GM23338 (cell line): ENCODE results near the gene COL25A1. TPM values are rescaled to one million over a fixed set of nuclear protein-coding genes. Genes with fewer than 3 reads are reported as not detected.

Source experiments
- ATAC-seq: fragments of 200-7000 bp; cut with Tn5 transposase; 3 replicates; pipeline ENCODE4 v1.9.1; 2020
- DNase-seq: peaks from one replicate; pipeline ENCODE4 v3.0.0-alpha.2; 2015; ENCODE audit warnings: low spot score
- H2AFZ ChIP-seq: fragments of 200-600 bp; sonication (generic); 2 replicates; pipeline ENCODE4 v1.8.0; 2016; ENCODE audit warnings: antibody characterized with exemption, mild to moderate bottlenecking, moderate library complexity
- H3F3A ChIP-seq: fragments of 200-600 bp; sonication (generic); replicated peaks from 2 replicates; pipeline ENCODE4 v1.8.0; 2017; ENCODE audit warnings: antibody characterized with exemption, mixed run types, low read depth
- H3K27ac ChIP-seq: fragments of 200-600 bp; sonication (generic); 2 replicates; pipeline ENCODE4 v1.6.1; 2016; ENCODE audit warnings: low read depth
- H3K27me3 ChIP-seq: fragments of 200-600 bp; sonication (generic); 2 replicates; pipeline ENCODE4 v1.8.0; 2016; ENCODE audit warnings: mild to moderate bottlenecking, mixed run types, moderate library complexity; ENCODE audit not compliant: insufficient read depth
- H3K36me3 ChIP-seq: fragments of 200-600 bp; sonication (generic); 2 replicates; pipeline ENCODE4 v1.8.0; 2016; ENCODE audit warnings: mild to moderate bottlenecking; ENCODE audit not compliant: insufficient read depth
- H3K4me1 ChIP-seq: fragments of 200-600 bp; sonication (generic); 2 replicates; pipeline ENCODE4 v1.8.0; 2016; ENCODE audit warnings: mild to moderate bottlenecking, moderate library complexity; ENCODE audit not compliant: insufficient read depth
- H3K4me2 ChIP-seq: fragments of 200-600 bp; sonication (generic); 2 replicates; pipeline ENCODE4 v1.7.1; 2017; ENCODE audit warnings: mixed run types
- H3K4me3 ChIP-seq: fragments of 200-600 bp; sonication (generic); 2 replicates; pipeline ENCODE4 v1.6.1; 2016; ENCODE audit warnings: mixed run types
- H3K79me2 ChIP-seq: fragments of 200-600 bp; sonication (generic); replicated peaks from 2 replicates; pipeline ENCODE4 v1.8.0; 2017; ENCODE audit warnings: mild to moderate bottlenecking; ENCODE audit not compliant: insufficient read depth
- H3K9me2 ChIP-seq: fragments of 200-600 bp; sonication (generic); 2 replicates; pipeline ENCODE4 v1.8.0; 2017; ENCODE audit not compliant: insufficient read depth
- H4K20me1 ChIP-seq: fragments of 200-600 bp; sonication (generic); replicated peaks from 2 replicates; pipeline ENCODE4 v1.8.0; 2017; ENCODE audit warnings: mild to moderate bottlenecking; ENCODE audit not compliant: insufficient read depth
- H3K27ac Mint-ChIP-seq: 2 replicates; pipeline ENCODE4 v1.8.0; 2020; ENCODE audit warnings: inconsistent platforms, mild to moderate bottlenecking, moderate library complexity, mixed read lengths
- H3K27me3 Mint-ChIP-seq: 3 replicates; pipeline ENCODE4 v1.8.0; 2022; ENCODE audit warnings: low read depth, mild to moderate bottlenecking, moderate library complexity, mixed read lengths, inconsistent platforms; ENCODE audit not compliant: insufficient read depth, poor library complexity
- H3K36me3 Mint-ChIP-seq: 3 replicates; pipeline ENCODE4 v1.8.0; 2021; ENCODE audit warnings: low read depth, mild to moderate bottlenecking, inconsistent platforms, moderate library complexity, mixed read lengths
- H3K4me1 Mint-ChIP-seq: 3 replicates; pipeline ENCODE4 v1.8.0; 2020; ENCODE audit warnings: mild to moderate bottlenecking, inconsistent platforms, mixed read lengths
- H3K4me3 Mint-ChIP-seq: 3 replicates; pipeline ENCODE4 v1.8.0; 2021; ENCODE audit warnings: moderate library complexity, mild to moderate bottlenecking, inconsistent platforms, mixed read lengths
- H3K9me3 Mint-ChIP-seq: 3 replicates; pipeline ENCODE4 v1.8.0; 2020; ENCODE audit warnings: moderate library complexity, mild to moderate bottlenecking, inconsistent platforms, mixed read lengths
- CTCF ChIP-seq, 2 experiments: fragments of 200-600 bp in 1 of 2; sonication (generic) in 1 of 2; conservative IDR thresholded peaks; 2 replicates each; pipeline versions ENCODE4 v1.5.1 to v1.6.1; 2016 to 2017; ENCODE audit warnings: antibody characterized with exemption in 2 of 2, low read depth in 2 of 2, mild to moderate bottlenecking in 2 of 2, moderate library complexity in 1 of 2
- EZH2 ChIP-seq: fragments of 200-600 bp; sonication (generic); IDR thresholded peaks from one replicate; pipeline ENCODE4 v1.8.0; 2017; ENCODE audit warnings: antibody characterized with exemption, mild to moderate bottlenecking, low read depth; ENCODE audit not compliant: unreplicated experiment
- EZH2phosphoT487 ChIP-seq: fragments of 200-600 bp; sonication (generic); IDR thresholded peaks from one replicate; pipeline ENCODE4 v1.8.1; 2018; ENCODE audit warnings: antibody characterized with exemption; ENCODE audit not compliant: unreplicated experiment
- JUNB ChIP-seq: IDR thresholded peaks from one replicate; pipeline ENCODE4 v1.6.1; 2016; ENCODE audit warnings: antibody characterized with exemption; ENCODE audit not compliant: unreplicated experiment
- NANOG ChIP-seq: IDR thresholded peaks from 2 replicates; pipeline ENCODE4 v1.6.1; 2016; ENCODE audit warnings: antibody characterized with exemption, borderline replicate concordance
- POLR2AphosphoS5 ChIP-seq: IDR thresholded peaks from 2 replicates; pipeline ENCODE4 v1.6.1; 2016; ENCODE audit warnings: antibody characterized with exemption, low read depth
- STAT1 ChIP-seq: IDR thresholded peaks from one replicate; pipeline ENCODE4 v1.6.1; 2016; ENCODE audit warnings: antibody characterized with exemption; ENCODE audit not compliant: unreplicated experiment
- ZNF114 ChIP-seq: fragments of 250-450 bp; sonication (Bioruptor Pico); IDR thresholded peaks from 2 replicates; pipeline ENCODE4 v1.5.0; 2020; ENCODE audit warnings: mild to moderate bottlenecking, moderate library complexity
- polyA plus RNA-seq: library from polyadenylated mRNA; unstranded; fragments of >200 nt; fragmentation: Nextera tagmentation; extraction: Ambion mirVana; gene quantifications from 2 replicates; pipeline ENCODE4 v1.2.1, GENCODE V29; 2016
- total RNA-seq: library from RNA; depleted of rRNA; stranded (reverse); fragments of >200 nt; shearing (Covaris generic); gene quantifications from 2 replicates; pipeline ENCODE4 v1.2.3, GENCODE V29; 2014
- TF ChIP-seq, protein P1 (sequence below): IDR thresholded peaks from 2 replicates; pipeline ENCODE4 v1.6.1; 2016; ENCODE audit warnings: antibody characterized with exemption

The COL25A1 gene
- total and polyA plus RNA-seq, 2 experiments from 2014 or later: 3.9 to 5.6 TPM

DNA sequence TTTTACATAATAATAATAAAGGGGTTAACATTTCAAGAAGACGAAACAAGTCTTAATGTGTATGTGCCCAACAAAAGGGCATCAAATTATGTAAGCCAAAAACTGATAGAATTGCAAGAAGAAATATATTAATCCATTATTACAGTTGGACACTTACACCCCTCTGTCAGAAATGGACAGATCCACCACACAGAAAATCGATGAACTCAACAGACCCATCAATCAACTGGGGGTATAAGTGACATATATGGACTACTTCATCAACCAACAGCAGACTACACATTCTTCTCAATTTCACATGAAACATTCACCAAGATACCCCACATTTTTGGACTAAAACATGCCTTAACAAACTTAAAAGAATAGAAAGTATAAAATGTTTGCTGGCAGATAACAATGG, 183.8 kb downstream of the COL25A1 start (continued):
- TF ChIP-seq CTCF (conservative IDR thresholded peaks at IDR 0.05; ENCODE audit: low read depth in 2 of 2) (no peak), NANOG (no peak), STAT1 (no peak), ZNF114 (no peak), EZH2 (no peak)
- TF ChIP-seq, protein P1, sequence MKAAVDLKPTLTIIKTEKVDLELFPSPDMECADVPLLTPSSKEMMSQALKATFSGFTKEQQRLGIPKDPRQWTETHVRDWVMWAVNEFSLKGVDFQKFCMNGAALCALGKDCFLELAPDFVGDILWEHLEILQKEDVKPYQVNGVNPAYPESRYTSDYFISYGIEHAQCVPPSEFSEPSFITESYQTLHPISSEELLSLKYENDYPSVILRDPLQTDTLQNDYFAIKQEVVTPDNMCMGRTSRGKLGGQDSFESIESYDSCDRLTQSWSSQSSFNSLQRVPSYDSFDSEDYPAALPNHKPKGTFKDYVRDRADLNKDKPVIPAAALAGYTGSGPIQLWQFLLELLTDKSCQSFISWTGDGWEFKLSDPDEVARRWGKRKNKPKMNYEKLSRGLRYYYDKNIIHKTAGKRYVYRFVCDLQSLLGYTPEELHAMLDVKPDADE: no peak

DNA sequence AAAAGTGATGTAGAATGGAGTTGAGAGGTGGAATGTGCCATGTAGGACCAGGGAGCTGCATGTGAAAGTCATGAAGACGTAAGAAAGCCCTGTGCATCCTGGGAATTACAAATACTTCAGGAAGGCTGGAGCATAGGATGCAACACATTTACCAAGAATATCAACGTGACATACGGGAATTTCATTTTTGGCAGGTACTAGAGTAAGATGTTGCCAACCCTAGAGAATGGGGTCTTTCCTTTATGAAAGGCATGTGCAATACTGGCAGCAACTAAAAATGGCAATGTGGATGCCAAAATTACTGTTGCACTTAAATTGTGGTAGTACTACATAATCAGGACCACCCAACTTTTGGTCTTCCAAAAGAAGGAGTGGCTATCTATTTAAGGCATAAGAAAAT, 188.0 kb downstream of the COL25A1 start:
- H4K20me1 ChIP-seq: no peaks in the 10 kb centered on the region
- TF ChIP-seq CTCF (conservative IDR thresholded peaks at IDR 0.05; ENCODE audit: low read depth in 2 of 2) (no peak), POLR2AphosphoS5 (no peak), EZH2 (no peak), JUNB (no peak), EZH2phosphoT487 (no peak), NANOG (no peak)
- TF ChIP-seq, protein P1: no peak
- ATAC-seq: no peak
- H3K27ac ChIP-seq: no peak overlapping the region
- no peaks in the 10 kb centered on the region for H3K27me3 Mint-ChIP-seq
- no peak overlapping the region for H3K27ac Mint-ChIP-seq
- no peaks in the 10 kb centered on the region for H3K9me3 Mint-ChIP-seq
- H3K4me2 ChIP-seq: no peak overlapping the region
- H3K4me1 ChIP-seq: no peaks in the 10 kb centered on the region
- no peaks in the 10 kb centered on the region; the same call in 2 of the 3 replicates for H3K4me1 Mint-ChIP-seq
- H3K79me2 ChIP-seq: no peaks in the 10 kb centered on the region
- no peak overlapping the region for H3K4me3 Mint-ChIP-seq
- H2AFZ ChIP-seq: no peak overlapping the region
- no peaks in the 10 kb centered on the region for H3K36me3 Mint-ChIP-seq
- no peaks in the 10 kb centered on the region for H3K36me3 ChIP-seq
- H3F3A ChIP-seq: no peaks in the 10 kb centered on the region
- DNase-seq: no peak
- H3K27me3 ChIP-seq: no peaks in the 10 kb centered on the region
- H3K9me2 ChIP-seq: no peaks in the 10 kb centered on the region; the same call in 1 of the 2 replicates
- no peak overlapping the region for H3K4me3 ChIP-seq
